DMS 273 treated with DMSO at 0.1 percent for 48 hours (cell line): Measurements from ENCODE around the gene ZC3H8.

Source experiments
- DNase-seq: peaks from one replicate; lab custom pipeline; 2025; lab: John Stamatoyannopoulos, UW

The ZC3H8 gene

DNA sequence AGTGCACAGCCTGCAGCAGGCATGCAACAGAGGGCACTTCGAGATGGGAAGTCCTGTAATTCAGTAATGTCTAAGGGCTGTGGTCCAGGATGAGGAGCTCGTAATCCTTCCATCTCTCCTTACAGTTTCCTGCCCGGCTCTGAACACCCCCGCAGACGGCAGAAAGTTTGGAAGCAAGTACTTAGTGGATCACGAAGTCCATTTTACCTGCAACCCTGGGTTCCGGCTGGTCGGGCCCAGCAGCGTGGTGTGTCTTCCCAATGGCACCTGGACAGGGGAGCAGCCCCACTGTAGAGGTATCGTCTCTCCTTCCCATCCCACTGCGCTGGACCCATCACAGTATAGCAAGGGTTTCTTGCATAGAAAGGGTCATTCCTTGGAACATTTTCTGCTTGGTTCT, 90.0 kb downstream of the ZC3H8 start:
- no peak for DNase-seq

DNA sequence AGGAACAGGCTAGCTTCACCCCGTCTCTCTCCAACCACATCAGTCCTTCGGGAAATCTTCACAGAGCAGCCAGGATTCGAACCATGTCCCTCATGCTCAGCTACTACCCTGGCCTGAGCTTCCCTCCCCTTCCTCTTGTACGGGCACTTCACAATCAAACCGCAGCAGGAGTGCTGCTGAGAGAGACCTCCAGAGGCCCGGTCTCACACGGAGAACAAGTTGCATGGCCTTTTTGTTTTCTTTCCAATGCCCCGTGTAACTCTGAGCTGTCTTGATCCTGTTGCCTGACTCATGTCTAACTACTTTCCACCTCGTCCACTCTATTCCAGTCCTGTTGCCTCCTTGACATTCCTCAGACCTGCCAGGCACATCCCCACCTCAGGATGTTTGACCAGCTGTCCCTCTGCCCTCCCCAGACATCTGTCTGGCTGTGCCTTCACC, 91.3 kb downstream of the ZC3H8 start:
- DNase-seq = no peak

DNA sequence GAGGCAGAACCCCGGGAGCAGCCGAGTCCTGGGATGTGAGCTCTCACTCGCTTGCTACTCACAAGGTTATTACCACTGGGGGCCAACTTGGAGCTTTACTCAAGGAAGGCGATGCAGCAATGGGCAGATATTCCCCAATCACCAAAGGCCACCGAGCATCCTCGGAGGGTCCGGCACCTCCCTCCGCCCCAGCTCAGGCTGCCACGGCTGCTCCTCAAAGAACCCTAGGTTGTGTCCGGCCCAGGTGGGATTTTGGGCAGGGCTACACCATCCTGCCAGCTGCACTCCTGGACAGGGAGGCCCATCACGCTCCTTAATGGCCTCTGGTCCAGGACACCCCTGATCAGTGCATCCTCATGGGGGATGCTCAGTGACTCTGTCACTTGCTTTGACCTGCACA, 91.9 kb downstream of the ZC3H8 start:
- DNase-seq = no peak

DNA sequence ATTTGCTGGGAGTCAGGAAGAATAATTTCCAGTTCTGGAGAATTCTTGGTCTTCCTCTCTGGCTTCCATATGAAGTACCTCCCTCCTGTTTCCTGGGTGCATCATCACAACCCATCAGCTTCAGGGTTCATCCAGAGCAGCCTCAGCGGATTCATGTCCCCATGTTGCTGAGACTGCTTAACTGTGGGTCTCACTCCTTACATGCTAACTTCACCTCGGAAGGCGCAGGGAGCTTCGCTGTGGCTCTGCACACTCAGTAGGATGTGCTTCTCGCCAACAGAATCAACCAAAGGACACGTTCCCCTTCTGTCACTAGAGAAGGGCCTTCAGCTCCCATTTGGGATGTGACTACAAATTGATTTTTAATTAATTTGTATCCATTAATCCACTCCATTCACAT, 92.5 kb downstream of the ZC3H8 start:
- DNase-seq = no peak
